AG08395 (cell line): Measurements from ENCODE around the gene CARD11.

ENCODE experiments used
- DNase-seq: peaks from one replicate; pipeline ENCODE4 v3.0.0; 2012; ENCODE audit warnings: mixed read lengths, low spot score

CARD11 gene

GRCh38 chr7:2939193-2939885 lies 104.3 kb downstream of the CARD11 start:
- no peak for DNase-seq

- no peak for DNase-seq
Observed at GRCh38 chr7:2938514-2939192, 105.0 kb downstream of the CARD11 start.

- no peak for DNase-seq
Observed at GRCh38 chr7:2937701-2938513, 105.8 kb downstream of the CARD11 start.

GRCh38 chr7:2936891-2937580 lies 106.6 kb downstream of the CARD11 start:
- DNase-seq = no peak

- DNase-seq = no peak
Observed at GRCh38 chr7:2936301-2936700, 107.4 kb downstream of the CARD11 start.

GRCh38 chr7:2934984-2935740 lies 108.5 kb downstream of the CARD11 start:
- no peak for DNase-seq

GRCh38 chr7:2934211-2934731 lies 109.4 kb downstream of the CARD11 start:
- peak; percentile 35 for DNase-seq

- no peak for DNase-seq
Observed at GRCh38 chr7:2932402-2933251, 111.0 kb downstream of the CARD11 start.

- no peak for DNase-seq
Observed at GRCh38 chr7:2931034-2931415, 112.6 kb downstream of the CARD11 start.

- DNase-seq = no peak
Observed at GRCh38 chr7:2930310-2931033, 113.2 kb downstream of the CARD11 start.

- no peak for DNase-seq
Observed at GRCh38 chr7:2929321-2930201, 114.1 kb downstream of the CARD11 start.

GRCh38 chr7:2928613-2929311 lies 114.9 kb downstream of the CARD11 start:
- DNase-seq = no peak

- no peak for DNase-seq
Observed at GRCh38 chr7:2928256-2928612, 115.4 kb downstream of the CARD11 start.

- DNase-seq = no peak
Observed at GRCh38 chr7:2927592-2927991, 116.1 kb downstream of the CARD11 start.

- DNase-seq = no peak
Observed at GRCh38 chr7:2926896-2927405, 116.7 kb downstream of the CARD11 start.

- DNase-seq = no peak
Observed at GRCh38 chr7:2926120-2926895, 117.4 kb downstream of the CARD11 start.
